PC-9 (cell line): ENCODE results near the gene HPCA.

Source experiments
- EZH2 ChIP-seq: fragments of 200-600 bp; sonication (generic); IDR thresholded peaks from 2 replicates; pipeline ENCODE4 v1.8.0; 2017; ENCODE audit warnings: antibody characterized with exemption, low read depth
- TF ChIP-seq, protein P1 (sequence below): fragments of 200-600 bp; sonication (generic); conservative IDR thresholded peaks from 2 replicates; pipeline ENCODE4 v1.6.1; 2017; ENCODE audit warnings: mixed run types, antibody characterized with exemption, mild to moderate bottlenecking, moderate library complexity

DNA sequence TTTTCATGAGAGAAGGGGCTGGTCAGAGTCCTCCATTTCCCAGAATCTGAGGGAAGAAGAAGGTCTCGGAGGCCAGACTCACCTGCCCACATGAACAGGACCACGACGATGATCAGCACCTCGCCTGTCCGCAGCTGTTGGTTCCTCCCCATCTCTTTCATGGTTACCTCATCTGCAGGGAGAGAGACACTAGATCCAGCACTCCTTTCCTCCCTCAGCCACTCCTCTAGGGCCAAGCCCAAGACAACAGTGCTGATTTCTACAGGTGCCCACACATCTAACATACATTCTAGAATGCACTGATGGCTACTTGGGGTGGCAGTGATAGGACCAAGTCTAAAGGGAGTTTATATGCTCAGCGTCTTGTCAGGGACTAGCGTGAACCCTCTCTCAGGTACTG is 18.6 kb upstream of the HPCA start:
- TF ChIP-seq, protein P1, sequence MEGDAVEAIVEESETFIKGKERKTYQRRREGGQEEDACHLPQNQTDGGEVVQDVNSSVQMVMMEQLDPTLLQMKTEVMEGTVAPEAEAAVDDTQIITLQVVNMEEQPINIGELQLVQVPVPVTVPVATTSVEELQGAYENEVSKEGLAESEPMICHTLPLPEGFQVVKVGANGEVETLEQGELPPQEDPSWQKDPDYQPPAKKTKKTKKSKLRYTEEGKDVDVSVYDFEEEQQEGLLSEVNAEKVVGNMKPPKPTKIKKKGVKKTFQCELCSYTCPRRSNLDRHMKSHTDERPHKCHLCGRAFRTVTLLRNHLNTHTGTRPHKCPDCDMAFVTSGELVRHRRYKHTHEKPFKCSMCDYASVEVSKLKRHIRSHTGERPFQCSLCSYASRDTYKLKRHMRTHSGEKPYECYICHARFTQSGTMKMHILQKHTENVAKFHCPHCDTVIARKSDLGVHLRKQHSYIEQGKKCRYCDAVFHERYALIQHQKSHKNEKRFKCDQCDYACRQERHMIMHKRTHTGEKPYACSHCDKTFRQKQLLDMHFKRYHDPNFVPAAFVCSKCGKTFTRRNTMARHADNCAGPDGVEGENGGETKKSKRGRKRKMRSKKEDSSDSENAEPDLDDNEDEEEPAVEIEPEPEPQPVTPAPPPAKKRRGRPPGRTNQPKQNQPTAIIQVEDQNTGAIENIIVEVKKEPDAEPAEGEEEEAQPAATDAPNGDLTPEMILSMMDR, result no peak
- no peak for TF ChIP-seq EZH2
